Activated T-cell treated with anti-CD3 and anti-CD28 coated beads for 24 hours (primary cell): Measurements from ENCODE around the gene PKHD1.

ENCODE experiments used
- DNase-seq: peaks from one replicate; pipeline ENCODE4 v3.0.0-alpha.2; 2020; ENCODE audit warnings: low read depth

Gene PKHD1

GRCh38 chr6:52087498-52087999, at the start of gene PKHD1:
Gene PKHD1 (minus strand): TSS chr6:52087613. CDS start chr6:52084933, 2,680 bp downstream.
- no peak for DNase-seq

- no peak for DNase-seq
Observed at GRCh38 chr6:52136934-52137467, 49.6 kb upstream of the PKHD1 start.

GRCh38 chr6:52136055-52136454, 48.6 kb upstream of the PKHD1 start:
- DNase-seq = no peak

- DNase-seq = no peak
Observed at GRCh38 chr6:52135217-52135616, 47.8 kb upstream of the PKHD1 start.

GRCh38 chr6:52134011-52134410, 46.6 kb upstream of the PKHD1 start:
- DNase-seq = no peak

- no peak for DNase-seq
Observed at GRCh38 chr6:52133324-52133723, 45.9 kb upstream of the PKHD1 start.

GRCh38 chr6:52132292-52132691, 44.9 kb upstream of the PKHD1 start:
- no peak for DNase-seq

GRCh38 chr6:52130440-52130839, 43.0 kb upstream of the PKHD1 start:
- no peak for DNase-seq

- DNase-seq = no peak
Observed at GRCh38 chr6:52127957-52128356, 40.5 kb upstream of the PKHD1 start.

GRCh38 chr6:52126231-52126630, 38.8 kb upstream of the PKHD1 start:
- DNase-seq = no peak

- DNase-seq = no peak
Observed at GRCh38 chr6:52125572-52125971, 38.2 kb upstream of the PKHD1 start.

- DNase-seq = no peak
Observed at GRCh38 chr6:52125139-52125538, 37.7 kb upstream of the PKHD1 start.

GRCh38 chr6:52124126-52125121, 37.0 kb upstream of the PKHD1 start:
- DNase-seq = no peak

- no peak for DNase-seq
Observed at GRCh38 chr6:52123251-52123650, 35.8 kb upstream of the PKHD1 start.

- DNase-seq = no peak
Observed at GRCh38 chr6:52117352-52117751, 29.9 kb upstream of the PKHD1 start.

GRCh38 chr6:52116605-52116948, 29.2 kb upstream of the PKHD1 start:
- no peak for DNase-seq

GRCh38 chr6:52115891-52116604, 28.6 kb upstream of the PKHD1 start:
- no peak for DNase-seq

- DNase-seq = no peak
Observed at GRCh38 chr6:52115145-52115741, 27.8 kb upstream of the PKHD1 start.

GRCh38 chr6:52109171-52109571, 21.8 kb upstream of the PKHD1 start:
- DNase-seq = no peak

GRCh38 chr6:52108128-52108527, 20.7 kb upstream of the PKHD1 start:
- DNase-seq = no peak

- no peak for DNase-seq
Observed at GRCh38 chr6:52106994-52107393, 19.6 kb upstream of the PKHD1 start.

- DNase-seq = no peak
Observed at GRCh38 chr6:52104979-52105378, 17.6 kb upstream of the PKHD1 start.
